GM15510 (cell line): ENCODE results near the gene PDE3A.

Experiments used
- POLR2A ChIP-seq: IDR thresholded peaks from 3 replicates; pipeline ENCODE4 v1.6.1; 2011; ENCODE audit warnings: borderline replicate concordance; ENCODE audit not compliant: insufficient read length; ENCODE audit errors: extremely low read depth

PDE3A gene

GRCh38 chr12:20368114-20368650, at the start of gene PDE3A:
PDE3A (plus strand) TSS chr12:20368537; CDS start chr12:20369285, 748 bp downstream.
- no peak for TF ChIP-seq POLR2A

DNA sequence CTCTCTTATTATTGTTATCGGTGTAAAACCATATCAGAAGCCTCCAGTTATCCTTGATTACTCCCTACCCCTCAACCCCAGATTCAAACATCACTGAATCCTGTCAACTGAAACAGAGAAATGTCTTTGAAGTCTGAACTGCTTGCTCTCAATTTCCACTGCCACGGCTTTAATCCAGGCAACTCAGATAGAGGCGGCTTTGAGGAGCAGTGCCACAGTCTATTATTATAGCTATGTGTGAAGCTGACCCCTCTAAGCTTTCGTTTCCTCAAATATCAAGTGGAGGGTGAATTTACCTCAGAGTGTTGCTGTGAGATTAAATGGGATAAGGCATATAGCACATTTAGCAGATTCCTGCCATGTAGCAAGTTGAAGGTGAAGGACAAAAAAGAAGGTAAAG, 49.0 kb upstream of the PDE3A start:
- no peak for TF ChIP-seq POLR2A

GRCh38 chr12:20320552-20320951, 47.8 kb upstream of the PDE3A start:
- TF ChIP-seq POLR2A = no peak

DNA sequence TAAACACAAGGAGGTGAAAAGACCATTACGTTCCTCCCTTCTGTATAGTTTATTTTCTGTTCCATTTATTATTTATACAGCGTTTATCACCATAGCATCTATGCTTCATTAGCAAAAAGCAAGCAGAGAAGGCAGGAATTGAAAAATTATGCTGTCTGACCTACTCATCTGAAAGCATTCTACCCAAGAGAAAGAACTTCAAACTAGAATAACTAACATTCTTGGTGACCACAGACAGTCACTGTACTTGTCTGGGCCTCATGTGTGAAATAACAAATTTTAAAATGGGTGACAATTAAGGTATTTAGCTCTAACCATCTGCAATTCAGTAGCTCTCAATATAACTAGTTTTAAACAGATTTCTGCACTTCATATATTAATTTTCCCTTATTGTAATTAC, 29.3 kb upstream of the PDE3A start:
- TF ChIP-seq POLR2A = no peak

GRCh38 chr12:20342111-20342510, 26.2 kb upstream of the PDE3A start:
- no peak for TF ChIP-seq POLR2A

GRCh38 chr12:20345866-20346265, 22.5 kb upstream of the PDE3A start:
- no peak for TF ChIP-seq POLR2A

GRCh38 chr12:20350026-20350425, 18.3 kb upstream of the PDE3A start:
- TF ChIP-seq POLR2A = no peak

DNA sequence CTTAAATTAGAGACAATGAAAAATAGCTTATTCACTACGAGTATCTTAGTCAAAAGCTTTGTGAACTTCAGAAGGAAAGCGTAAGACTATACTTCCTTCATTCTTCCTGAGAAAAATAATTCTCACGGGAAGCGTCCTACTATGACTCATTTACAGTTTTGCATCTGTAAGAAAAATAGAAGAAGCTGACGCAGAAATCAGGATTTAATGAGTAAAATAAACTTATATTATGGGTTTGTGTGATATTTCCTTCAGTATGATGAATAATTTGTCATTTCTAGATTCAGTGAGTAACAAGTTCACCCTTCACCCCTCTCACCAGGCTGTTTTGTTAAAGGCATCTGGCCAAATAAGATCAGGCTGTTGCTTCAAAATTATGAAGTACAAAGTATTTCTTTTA, 17.8 kb upstream of the PDE3A start:
- no peak for TF ChIP-seq POLR2A

DNA sequence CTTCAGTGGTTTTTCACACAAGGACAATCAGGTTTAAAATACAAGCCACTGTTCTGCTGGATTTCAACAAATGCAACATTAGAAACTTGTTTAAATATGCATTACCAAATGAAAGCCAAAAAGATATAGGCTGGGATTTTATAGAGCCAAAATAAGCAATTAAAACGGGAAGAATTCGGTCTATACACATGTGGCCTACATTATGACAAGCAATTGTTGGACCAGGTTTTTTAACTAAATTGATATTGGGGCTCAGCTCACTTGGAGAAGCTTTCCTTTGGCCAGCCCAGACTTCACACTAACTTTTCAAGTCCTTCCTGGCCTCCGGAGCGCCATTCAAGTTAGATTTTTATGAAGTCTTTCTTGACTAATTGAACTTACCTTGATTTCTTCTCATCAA, 16.9 kb upstream of the PDE3A start:
- TF ChIP-seq POLR2A = no peak

- TF ChIP-seq POLR2A = no peak
These were observed 12.3 kb upstream of the PDE3A start for GRCh38 chr12:20356048-20356447.

GRCh38 chr12:20360407-20360806, 7.9 kb upstream of the PDE3A start:
- TF ChIP-seq POLR2A = no peak

DNA sequence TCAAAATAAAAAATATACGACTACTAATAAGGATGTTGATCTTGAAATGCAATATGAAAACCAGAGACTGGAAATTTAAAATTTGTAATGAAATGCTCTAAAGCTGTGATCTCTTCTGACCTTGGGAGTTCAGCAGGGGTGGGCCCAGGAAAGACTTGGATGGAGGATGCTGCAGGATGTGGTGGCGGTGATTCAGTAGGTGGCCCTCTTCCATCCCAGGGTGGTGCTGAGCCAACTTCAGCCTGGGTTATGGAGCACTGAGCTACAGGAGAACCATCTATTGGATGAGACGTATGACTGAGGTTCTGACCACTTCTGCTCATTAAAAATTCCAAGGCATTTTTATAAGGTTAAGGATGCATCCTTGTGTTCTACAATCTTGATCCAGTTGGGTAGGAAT, 6.9 kb upstream of the PDE3A start:
- TF ChIP-seq POLR2A = no peak

- TF ChIP-seq POLR2A = no peak
These were observed 3.8 kb upstream of the PDE3A start for GRCh38 chr12:20364501-20364900.

DNA sequence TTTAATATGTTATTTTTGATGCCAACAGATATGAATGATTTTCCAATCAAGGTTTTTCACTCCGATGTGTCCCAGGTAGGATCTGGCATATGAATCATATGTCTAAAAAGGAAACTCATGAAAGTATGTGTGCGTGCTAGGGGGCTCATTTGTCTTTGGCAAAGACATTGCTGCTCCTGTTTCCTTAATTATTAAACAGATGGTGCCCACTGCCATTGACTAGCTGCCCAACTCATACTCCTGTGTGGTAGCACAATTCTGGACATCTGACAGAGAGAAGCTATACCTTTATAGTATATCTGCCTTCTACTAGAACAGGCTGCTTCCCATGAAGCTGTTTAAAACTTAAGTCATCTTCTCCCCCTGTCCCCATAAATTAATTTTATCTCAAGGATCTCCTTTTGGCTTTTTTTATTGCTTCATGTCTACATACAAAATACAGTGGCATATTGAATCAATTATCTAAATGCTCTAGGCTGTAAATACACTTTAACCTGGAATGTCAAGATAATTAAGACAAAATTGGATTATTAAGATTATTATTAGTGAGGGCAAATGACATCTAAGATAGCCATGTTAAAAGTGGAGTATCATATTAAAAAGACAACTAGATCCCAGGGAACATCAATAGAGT, 1.4 kb upstream of the PDE3A start:
- TF ChIP-seq POLR2A = no peak

DNA sequence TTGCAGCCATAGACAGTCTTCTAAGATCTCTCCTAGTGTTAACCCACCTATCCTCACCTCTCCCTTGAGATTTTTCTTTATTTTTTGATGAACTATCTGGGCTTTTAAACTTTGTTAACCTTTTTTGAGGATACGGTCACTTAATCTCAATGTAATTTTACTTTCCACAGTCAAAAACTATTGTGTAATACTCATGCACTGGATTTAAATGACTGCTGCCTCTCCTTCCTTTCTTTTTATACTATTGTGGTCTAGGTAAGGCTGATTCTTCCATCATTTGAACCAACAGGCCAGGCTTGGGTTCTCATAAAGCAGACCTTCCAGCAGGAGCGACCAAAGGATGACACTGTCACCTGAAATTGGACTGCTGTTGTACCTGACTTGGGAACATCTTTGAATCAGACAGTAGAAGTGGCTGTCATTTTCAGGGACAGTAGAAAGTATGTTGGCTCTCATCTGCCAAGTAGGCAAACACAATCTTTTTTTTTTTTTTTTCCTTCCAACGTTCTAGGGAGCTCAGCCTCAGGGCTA, 689 bp upstream of the PDE3A start:
- TF ChIP-seq POLR2A = no peak

GRCh38 chr12:20368651-20369304, 441 bp downstream of the PDE3A start:
- no peak for TF ChIP-seq POLR2A

DNA sequence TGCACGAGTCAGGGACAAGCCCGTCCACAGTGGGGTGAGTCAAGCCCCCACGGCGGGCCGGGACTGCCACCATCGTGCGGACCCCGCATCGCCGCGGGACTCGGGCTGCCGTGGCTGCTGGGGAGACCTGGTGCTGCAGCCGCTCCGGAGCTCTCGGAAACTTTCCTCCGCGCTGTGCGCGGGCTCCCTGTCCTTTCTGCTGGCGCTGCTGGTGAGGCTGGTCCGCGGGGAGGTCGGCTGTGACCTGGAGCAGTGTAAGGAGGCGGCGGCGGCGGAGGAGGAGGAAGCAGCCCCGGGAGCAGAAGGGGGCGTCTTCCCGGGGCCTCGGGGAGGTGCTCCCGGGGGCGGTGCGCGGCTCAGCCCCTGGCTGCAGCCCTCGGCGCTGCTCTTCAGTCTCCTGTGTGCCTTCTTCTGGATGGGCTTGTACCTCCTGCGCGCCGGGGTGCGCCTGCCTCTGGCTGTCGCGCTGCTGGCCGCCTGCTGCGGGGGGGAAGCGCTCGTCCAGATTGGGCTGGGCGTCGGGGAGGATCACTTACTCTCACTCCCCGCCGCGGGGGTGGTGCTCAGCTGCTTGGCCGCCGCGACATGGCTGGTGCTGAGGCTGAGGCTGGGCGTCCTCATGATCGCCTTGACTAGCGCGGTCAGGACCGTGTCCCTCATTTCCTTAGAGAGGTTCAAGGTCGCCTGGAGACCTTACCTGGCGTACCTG, 1.1 kb downstream of the PDE3A start:
- no peak for TF ChIP-seq POLR2A

GRCh38 chr12:20370014-20370386, 1.7 kb downstream of the PDE3A start:
- TF ChIP-seq POLR2A = no peak
